ENCODE measurements around the gene BICC1.

DNA sequence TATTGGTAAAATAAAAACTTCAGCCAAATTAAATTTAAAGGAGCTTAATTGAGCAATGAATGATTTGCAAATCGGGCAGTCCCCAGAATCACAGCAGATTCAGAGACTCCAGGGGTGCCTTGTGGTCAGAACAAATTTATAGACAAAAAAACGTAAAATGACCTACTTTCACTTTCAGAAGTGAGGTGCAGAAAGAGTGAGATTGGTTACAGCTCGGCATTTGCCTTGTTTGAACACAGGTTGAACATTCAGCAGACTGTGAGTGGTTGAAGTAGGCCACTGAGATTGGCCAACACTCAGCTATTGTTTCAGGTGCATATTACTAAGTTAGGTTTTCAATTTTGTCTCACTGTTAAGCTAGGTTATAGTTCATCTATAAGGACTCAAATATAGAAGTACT, 153.4 kb downstream of the BICC1 start:
- TF ChIP-seq, protein P1, sequence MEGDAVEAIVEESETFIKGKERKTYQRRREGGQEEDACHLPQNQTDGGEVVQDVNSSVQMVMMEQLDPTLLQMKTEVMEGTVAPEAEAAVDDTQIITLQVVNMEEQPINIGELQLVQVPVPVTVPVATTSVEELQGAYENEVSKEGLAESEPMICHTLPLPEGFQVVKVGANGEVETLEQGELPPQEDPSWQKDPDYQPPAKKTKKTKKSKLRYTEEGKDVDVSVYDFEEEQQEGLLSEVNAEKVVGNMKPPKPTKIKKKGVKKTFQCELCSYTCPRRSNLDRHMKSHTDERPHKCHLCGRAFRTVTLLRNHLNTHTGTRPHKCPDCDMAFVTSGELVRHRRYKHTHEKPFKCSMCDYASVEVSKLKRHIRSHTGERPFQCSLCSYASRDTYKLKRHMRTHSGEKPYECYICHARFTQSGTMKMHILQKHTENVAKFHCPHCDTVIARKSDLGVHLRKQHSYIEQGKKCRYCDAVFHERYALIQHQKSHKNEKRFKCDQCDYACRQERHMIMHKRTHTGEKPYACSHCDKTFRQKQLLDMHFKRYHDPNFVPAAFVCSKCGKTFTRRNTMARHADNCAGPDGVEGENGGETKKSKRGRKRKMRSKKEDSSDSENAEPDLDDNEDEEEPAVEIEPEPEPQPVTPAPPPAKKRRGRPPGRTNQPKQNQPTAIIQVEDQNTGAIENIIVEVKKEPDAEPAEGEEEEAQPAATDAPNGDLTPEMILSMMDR (IDR thresholded peaks at IDR 0.05): no peak
- TF ChIP-seq TCF7L2 (IDR thresholded peaks at IDR 0.05; ENCODE audit: low read depth, low read length): no peak
